HS-5 (cell line): ENCODE results near the gene SH3BP2.

Experiments
- DNase-seq: peaks from one replicate; pipeline ENCODE4 v3.0.0-alpha.2; 2012; ENCODE audit warnings: low read depth

SH3BP2 gene

DNA sequence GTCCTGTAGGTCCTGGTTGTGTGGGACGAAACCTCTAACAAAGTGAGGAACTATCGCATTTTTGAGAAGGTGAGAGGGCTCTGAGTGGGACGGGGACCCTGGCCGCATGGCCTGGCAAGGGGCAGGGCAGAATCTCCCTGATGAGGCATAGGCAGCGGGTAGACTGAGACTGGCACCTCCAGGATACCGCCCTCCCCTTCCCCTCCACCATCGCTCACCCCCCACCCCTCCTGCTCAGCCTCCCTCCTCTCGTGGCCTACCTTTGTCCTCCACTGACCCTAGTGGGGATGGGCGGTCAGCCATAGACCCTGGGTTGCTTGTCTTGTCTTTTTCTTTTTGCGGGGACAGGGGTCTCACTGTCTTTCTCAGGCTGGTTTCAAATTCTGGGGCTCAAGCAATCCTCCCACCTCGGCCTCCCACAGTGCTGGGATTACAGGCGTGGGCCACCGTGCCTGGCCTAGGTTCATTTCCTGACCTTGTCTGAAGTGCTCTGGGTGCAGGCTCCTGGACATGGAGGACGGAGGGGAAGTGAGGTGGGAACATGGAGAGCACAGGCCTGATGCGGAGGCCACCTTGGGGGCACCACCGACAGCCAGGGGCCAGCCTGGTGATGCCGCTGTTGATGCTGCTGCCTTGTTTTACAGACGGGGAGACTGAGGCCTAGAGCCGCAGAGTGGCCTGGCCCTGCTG is 40.2 kb downstream of the SH3BP2 start:
- no peak for DNase-seq

DNA sequence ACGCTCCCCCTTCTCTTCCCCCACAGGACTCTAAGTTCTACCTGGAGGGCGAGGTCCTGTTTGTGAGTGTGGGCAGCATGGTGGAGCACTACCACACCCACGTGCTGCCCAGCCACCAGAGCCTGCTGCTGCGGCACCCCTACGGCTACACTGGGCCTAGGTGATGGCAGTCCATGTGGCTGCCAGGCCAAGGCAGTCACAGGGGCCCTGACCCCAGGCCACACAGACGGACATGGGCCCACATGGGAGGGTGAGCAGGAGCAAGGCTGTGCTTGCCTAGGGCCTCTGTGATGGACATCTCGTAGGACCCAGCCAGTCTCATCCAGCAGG is 40.8 kb downstream of the SH3BP2 start:
- DNase-seq = no peak

GRCh38 chr4:2834001-2834921 is 41.4 kb downstream of the SH3BP2 start:
- DNase-seq = no peak

GRCh38 chr4:2835978-2836377 is 43.1 kb downstream of the SH3BP2 start:
- DNase-seq = no peak

DNA sequence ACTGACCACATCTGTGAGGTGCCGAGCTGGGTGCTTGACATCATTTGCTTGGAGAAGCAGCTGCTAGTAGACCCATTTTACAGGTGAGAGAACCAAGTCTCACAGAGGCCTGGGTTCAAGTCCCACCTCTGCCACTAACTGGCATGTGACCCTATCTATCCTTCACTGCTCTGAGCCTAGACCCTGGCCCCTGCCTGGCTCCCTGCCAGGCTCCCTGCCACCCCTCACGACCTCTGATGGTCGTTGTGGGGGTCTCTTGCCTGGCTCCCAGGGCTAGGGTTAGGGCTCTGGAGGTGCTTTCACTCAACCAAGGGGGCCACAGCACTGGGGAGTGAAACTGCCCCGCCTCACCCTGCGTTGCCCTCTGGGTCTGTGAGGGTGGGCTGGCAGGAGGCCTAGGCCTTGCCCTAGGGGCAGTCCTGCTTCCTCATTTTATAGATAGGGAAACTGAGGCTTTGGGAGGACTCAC is 43.5 kb downstream of the SH3BP2 start:
- no peak for DNase-seq

GRCh38 chr4:2837110-2837903 is 44.4 kb downstream of the SH3BP2 start:
- DNase-seq = no peak

DNA sequence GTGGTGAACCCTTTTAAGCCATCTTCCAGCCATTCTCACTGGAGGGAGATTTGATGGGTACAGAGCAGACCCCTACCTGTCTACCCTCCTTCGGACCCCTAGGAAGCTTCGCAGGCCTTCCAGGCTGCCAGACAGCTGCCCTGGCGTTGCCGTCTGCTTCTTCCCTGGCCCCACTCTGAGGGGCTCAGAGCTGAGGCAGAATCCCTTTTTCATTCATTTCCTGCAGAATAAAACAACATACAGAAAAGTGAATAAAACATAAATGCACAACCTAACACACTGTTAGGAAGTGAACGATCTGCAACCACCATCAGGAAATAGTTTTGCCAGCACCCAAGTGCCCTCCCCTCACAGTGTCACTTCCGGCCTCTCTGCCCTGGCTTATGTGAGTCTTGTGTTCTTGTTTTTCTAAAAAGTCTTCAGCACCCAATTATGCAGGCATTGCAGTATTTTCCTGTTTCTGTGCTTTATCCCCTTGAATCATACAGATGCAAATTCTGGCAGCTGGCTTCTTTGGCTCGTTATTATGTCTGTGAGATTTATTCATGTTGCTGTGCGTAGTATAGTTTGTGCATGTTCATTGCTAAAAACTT is 45.1 kb downstream of the SH3BP2 start:
- no peak for DNase-seq

- no peak for DNase-seq
Measured at GRCh38 chr4:2839060-2839459, 46.2 kb downstream of the SH3BP2 start.

- DNase-seq = no peak
Measured at GRCh38 chr4:2842687-2843262, 49.9 kb downstream of the SH3BP2 start.

DNA sequence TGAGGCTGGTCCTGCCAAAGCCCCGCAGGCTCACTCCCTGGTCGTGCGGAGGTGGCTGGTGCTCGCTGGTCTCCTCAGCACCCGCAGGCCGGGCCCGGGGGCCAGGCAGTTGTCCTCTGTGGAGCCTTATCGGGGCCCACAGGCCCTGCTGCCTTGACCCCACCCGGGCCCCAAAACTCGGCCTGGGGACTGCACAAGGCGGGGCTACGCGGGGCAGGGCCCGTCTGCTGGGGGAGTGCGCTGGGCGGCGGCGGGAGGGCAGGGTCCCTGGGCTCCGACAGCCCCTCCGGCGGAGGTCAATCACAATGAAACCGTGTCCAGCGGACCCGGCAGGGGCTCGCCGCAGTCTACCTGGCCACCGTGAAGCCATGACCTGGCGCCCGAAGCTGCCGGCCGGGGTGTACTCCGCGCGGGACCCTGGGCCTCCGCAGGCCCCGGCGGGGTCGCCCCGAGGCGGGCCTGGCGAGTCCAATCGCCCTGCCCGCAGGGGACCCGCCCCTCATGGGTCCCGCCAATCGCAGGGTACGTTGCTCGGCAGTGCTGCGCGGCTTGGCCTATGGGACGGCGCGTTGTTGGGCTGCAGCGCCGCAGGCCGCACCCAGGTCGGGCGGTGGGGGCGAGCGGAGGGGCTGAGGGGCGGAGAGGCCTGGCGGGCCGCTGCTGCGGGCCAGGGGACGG is 50.5 kb downstream of the SH3BP2 start, which contains the start of gene ADD1:
Gene ADD1, plus strand, starts transcription at position 582 of the 678 bp plus-strand sequence. CDS start 32,072 bp downstream, outside the sequence.
- peak; percentile 78 for DNase-seq

DNA sequence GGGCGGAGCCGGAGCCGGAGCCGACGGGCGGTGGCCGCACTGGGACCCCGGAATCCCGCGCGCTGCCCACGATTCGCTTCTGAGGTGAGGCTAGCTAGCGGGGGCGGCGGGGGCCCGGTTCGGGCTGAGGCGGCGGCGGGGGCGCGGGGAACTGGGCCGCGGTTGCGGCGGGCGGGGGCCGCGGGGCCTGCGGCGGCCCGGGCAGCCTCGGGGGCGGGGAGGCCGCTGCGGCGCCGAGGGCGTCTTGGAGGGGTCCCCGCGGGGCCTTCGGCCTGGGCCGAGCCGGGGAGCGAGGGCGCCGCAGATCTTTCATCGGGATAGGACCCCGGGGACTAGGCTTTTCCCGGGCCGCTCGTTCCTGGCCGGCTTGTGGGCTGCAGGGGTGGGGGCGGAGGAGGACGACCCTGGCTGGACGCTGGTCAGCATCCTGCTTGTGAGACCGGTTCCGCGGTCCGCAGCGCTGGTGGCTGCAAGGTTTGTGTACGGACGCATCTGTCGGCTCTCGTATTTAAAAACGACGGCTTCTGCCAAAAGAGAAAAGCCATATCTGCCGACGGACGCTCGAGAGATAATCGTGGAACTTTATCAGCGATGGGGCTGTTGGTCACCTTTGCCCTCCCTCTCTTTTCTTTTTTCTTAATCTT is 51.2 kb downstream of the SH3BP2 start:
- no peak for DNase-seq

GRCh38 chr4:2846172-2846571 is 53.3 kb downstream of the SH3BP2 start:
- no peak for DNase-seq

- DNase-seq = no peak
Measured at GRCh38 chr4:2847302-2847871, 54.5 kb downstream of the SH3BP2 start.

DNA sequence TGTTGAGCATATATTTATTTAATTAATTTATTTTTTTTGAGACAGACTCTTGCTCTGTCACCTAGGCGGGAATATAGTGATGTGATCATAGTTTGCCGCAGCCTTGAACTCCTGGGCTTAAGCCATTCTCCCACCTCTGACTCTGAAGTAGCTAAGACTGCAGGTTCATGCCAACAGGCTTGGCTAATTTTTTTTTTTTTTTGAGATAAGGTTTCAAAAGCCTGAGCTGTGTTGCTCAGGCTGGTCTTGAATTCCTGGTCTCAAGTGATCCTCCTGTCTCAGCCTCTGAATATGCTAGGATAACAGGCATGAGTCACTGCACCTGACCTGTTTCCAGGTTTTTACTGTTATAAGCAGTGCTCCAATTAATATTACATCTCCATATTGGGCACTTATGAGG is 55.6 kb downstream of the SH3BP2 start:
- DNase-seq = no peak

DNA sequence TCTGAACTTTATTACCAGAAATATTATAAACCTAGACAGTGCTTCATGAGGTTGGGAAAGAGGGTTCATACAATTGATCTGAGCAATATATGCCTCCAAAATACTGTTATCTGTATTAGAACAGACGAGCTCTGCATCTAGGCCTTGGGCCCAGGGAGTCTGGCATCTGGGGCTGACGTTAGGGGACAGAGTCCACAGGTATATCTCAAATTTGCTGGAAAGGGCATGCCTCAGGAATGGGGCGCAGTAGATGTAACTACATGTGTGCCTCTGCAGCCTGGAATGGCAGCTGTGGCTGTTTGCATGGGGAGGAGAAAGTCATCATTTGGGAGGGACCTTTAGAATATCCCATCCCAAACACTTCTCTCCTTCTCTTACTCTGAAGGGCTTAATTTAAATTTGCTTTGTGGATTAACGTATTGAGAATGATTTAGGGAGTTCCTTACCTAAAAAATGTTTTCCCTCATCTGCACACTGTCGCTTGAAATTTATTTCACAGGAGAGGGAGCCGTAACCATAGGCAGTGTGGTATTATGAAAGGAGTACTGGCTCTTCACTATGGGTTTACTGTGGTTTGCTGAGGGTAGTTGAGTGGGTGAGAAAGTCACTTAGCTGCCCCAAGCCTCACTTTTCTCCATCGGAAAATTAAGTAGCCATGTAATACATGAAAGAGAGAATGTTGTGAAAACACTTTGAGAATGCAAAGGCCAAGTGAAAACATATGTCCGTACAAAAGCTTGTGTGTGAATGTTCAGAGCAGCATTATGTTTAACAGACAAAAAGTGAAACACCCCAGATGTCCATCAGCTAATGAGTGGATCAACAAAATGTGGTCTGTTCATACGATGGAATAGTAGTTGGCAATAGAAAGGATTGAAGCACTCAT is 56.6 kb downstream of the SH3BP2 start:
- no peak for DNase-seq

- DNase-seq = no peak
Measured at GRCh38 chr4:2850966-2851798, 58.3 kb downstream of the SH3BP2 start.

GRCh38 chr4:2852481-2852921 is 59.6 kb downstream of the SH3BP2 start:
- no peak for DNase-seq

DNA sequence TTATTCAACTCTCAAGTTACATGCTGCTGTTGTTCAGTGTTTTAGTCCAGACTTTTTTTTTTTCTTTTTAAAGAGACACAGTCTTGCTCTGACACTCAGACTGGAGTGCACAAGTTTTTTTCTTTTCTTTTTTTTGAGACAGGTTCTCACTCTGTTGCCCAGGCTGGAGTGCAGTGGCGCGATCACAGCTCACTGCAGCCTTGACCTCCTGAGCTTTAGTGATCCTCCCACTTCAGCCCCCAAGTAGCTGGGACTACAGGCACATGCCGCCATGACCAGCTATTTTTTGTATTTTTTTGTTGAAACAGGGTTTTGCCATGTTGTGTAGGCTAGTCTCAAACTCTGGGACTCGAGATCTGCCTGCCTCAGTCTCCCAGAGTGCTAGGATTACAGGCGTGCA is 62.7 kb downstream of the SH3BP2 start:
- no peak for DNase-seq
